Measurements from ENCODE around the gene SOX18. TPM values are rescaled to one million over a fixed set of nuclear protein-coding genes. Genes with fewer than 3 reads are reported as not detected.

Gene SOX18
- polyA plus RNA-seq, 1 experiment, result not detected

DNA sequence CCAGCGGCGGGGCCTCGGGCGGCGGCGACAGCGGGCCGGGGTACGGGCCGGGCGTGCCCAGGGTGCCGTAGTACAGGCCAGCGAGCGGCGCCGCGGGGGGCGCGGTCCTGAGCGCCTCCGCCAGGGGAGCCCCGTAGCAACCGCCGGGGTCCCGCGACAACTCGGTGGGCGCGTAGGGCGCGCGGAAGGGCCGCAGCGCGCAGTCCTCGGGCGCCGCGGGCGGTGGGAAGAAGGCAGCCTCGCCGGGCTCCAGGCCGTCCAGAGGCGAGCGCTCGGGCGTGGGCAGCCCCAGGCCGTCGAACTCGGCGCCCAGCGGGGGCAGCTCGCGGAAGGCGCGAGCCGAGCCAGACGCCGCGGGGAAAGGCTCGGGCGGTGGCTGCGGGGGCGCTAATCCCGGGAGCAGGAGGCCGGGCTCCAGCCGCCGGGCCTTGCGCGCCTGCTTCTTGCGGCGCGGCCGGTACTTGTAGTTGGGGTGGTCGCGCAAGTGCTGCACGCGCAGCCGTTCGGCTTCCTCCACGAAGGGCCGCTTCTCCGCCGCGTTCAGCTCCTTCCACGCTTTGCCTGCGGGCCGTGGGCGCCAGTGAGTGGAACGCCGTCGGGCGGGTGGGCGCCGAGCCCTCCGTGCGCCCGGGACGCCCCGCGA lies 916 bp downstream of the SOX18 start:
- TF ChIP-seq, protein P1, sequence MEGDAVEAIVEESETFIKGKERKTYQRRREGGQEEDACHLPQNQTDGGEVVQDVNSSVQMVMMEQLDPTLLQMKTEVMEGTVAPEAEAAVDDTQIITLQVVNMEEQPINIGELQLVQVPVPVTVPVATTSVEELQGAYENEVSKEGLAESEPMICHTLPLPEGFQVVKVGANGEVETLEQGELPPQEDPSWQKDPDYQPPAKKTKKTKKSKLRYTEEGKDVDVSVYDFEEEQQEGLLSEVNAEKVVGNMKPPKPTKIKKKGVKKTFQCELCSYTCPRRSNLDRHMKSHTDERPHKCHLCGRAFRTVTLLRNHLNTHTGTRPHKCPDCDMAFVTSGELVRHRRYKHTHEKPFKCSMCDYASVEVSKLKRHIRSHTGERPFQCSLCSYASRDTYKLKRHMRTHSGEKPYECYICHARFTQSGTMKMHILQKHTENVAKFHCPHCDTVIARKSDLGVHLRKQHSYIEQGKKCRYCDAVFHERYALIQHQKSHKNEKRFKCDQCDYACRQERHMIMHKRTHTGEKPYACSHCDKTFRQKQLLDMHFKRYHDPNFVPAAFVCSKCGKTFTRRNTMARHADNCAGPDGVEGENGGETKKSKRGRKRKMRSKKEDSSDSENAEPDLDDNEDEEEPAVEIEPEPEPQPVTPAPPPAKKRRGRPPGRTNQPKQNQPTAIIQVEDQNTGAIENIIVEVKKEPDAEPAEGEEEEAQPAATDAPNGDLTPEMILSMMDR (IDR thresholded peaks at IDR 0.05; ENCODE audit: insufficient read depth, low read depth, low read length), result no peak
- H3K4me3 ChIP-seq (ENCODE audit: low read depth, low read length), result no peak overlapping the region
- CTCF ChIA-PET, result no interaction called here
- peaks cover 32% of the 10 kb centered on the region for H3K27me3 ChIP-seq (ENCODE audit: control insufficient read depth, insufficient read depth, low read length)
- H3K36me3 ChIP-seq (ENCODE audit: control insufficient read depth, insufficient read depth, low read length), result no peaks in the 10 kb centered on the region
- DNase-seq (ENCODE audit: low read depth), result no peak
- POLR2A ChIA-PET, result no interaction called here

DNA sequence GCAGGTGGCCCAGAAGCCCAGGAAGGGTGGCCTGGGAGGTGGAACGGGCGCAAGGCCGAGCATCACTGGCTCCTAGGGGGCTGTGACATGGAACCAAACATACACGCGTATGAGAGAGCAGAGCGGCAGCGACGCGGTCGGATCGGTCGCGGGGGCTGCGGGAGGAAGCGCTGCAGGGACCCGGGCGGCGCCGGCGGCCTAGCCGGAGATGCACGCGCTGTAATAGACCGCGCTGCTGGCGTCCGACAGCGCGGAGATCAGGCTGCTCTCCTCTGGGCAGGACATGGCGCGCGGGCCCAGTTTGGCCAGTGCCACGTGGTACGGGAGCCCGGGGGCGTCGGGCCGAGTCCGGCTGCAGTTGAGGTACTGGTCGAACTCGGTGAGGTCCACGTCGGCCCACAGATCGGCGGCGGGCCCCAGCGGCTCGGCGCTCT lies 1.5 kb downstream of the SOX18 start:
- TF ChIP-seq, protein P1 (IDR thresholded peaks at IDR 0.05; ENCODE audit: insufficient read depth, low read depth, low read length), result no peak
- Histone ChIP-seq H3K4me3 (ENCODE audit: low read depth, low read length) (no peak overlapping the region), H3K27me3 (ENCODE audit: control insufficient read depth, insufficient read depth, low read length) (peaks cover 31% of the 10 kb centered on the region), H3K36me3 (ENCODE audit: control insufficient read depth, insufficient read depth, low read length) (no peaks in the 10 kb centered on the region)
- POLR2A ChIA-PET, result no interaction called here
- no peak for DNase-seq (ENCODE audit: low read depth)
- CTCF ChIA-PET, result interaction anchor here (1.7 kb wide), 1 partner anchor 9 kb away, joined by 7 read pairs; no protein-coding TSS in a partner anchor

DNA sequence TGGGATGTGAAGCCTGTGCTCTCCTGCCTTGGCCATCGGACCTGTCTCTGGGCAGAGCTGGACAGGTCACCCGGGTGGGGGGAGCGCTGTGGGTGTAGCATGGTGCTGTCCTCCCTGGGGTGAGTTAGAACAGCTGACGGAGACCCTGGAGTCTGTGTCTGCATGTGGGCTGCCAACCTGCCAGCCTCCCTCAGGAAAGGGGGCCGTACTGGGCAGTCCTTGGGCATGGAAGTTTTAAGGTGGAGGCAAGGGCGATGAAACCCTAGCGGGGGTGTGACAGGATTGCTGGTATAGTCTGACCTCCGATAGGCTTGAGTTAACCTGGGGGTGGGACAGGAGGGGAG lies 2.4 kb downstream of the SOX18 start:
- Histone ChIP-seq H3K36me3 (ENCODE audit: control insufficient read depth, insufficient read depth, low read length) (no peaks in the 10 kb centered on the region), H3K4me3 (ENCODE audit: low read depth, low read length) (no peak overlapping the region), H3K27me3 (ENCODE audit: control insufficient read depth, insufficient read depth, low read length) (peaks cover 30% of the 10 kb centered on the region)
- ChIA-PET POLR2A (no interaction called here), CTCF (interaction anchor here (1.7 kb wide), 1 partner anchor 10 kb away, joined by 7 read pairs; no protein-coding TSS in a partner anchor)
- DNase-seq (ENCODE audit: low read depth), result no peak
- TF ChIP-seq, protein P1 (IDR thresholded peaks at IDR 0.05; ENCODE audit: insufficient read depth, low read depth, low read length), result no peak

DNA sequence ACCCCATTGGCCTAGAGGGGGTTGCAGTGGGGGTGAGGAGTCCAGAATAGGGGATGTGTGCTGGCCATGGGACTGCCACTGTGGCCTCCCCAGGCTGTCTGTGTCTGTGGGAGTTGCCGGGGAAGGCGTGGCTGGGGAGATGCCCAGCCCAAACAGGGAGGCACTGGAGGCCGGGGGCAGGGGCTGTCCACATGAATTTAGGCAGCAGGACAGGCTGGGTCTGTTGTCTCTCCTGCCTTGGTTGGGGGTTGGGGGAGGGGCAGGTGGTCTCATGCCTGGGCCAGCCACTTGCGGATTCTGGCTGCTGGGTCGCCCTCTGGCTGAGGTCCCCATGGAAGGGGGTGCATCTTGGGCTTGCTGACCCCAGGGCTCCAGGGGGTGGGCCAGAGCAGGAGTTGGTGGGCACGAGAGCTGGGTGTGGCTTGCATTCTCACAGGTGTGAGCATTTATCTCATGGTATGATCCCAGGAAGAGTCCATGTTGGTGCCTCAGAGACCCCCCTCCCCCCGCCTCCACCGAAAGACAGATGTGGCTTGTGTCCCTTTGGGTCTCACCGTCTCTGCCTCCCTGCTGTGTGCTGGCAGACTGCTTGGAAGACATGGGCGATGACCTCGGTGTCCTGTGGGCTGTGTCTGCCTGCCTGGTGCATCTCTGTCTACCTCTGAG lies 4.0 kb downstream of the SOX18 start:
- H3K4me3 ChIP-seq (ENCODE audit: low read depth, low read length), result no peak overlapping the region
- peaks cover 38% of the 10 kb centered on the region for H3K27me3 ChIP-seq (ENCODE audit: control insufficient read depth, insufficient read depth, low read length)
- TF ChIP-seq, protein P1 (IDR thresholded peaks at IDR 0.05; ENCODE audit: insufficient read depth, low read depth, low read length), result no peak
- no peak for DNase-seq (ENCODE audit: low read depth)
- no peaks in the 10 kb centered on the region for H3K36me3 ChIP-seq (ENCODE audit: control insufficient read depth, insufficient read depth, low read length)
- ChIA-PET CTCF (interaction anchor here (1.3 kb wide), 2 partner anchors 8 to 12 kb away, joined by 7 to 8 read pairs; no protein-coding TSS in a partner anchor), POLR2A (no interaction called here)

DNA sequence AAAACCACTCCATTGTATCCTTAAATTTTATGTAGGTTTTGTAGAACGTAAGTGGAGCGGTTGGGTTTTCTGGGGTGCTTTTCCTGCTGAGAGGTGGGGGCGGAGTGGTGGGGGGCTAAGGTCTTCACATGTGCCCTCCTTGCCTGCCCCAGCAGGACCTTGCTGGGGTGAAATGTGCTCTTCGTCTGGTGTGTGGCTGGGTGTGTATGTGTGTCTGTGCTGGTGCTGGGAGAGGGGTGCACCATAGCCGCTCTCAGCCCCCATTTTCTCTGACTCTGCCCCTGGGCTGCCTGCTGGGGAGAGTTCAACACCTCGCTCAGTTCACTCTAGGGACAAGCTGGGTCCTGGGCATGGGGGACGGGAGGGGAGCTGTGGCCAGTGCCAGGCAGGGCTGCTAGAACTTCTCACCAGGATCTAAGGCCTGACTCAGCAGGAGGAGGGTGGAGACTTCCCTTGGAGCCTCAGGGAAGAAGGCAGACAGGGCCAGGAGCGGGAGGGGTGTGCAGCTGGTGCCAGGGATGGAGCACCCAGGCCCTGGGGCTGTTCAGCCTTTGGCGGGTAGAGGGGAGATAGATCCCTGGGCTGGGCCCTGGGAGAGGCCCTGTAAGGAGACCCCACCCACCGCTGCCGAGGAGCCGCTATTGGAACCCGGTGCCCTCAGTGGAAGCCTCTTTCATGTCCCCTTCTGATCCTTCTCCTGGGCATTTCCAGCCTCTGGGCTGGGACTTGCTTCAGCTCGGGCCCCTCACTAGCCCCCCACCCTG lies 4.8 kb downstream of the SOX18 start:
- H3K36me3 ChIP-seq (ENCODE audit: control insufficient read depth, insufficient read depth, low read length), result no peaks in the 10 kb centered on the region
- ChIA-PET POLR2A (no interaction called here), CTCF (interaction anchor here (0.8 to 1.3 kb wide), 4 partner anchors 9 to 64 kb away, joined by 3 to 8 read pairs (median 5); partner anchors contain the start of gene PRPF6)
- DNase-seq (ENCODE audit: low read depth), result no peak
- TF ChIP-seq, protein P1 (IDR thresholded peaks at IDR 0.05; ENCODE audit: insufficient read depth, low read depth, low read length), result no peak
- H3K27me3 ChIP-seq (ENCODE audit: control insufficient read depth, insufficient read depth, low read length), result peaks cover 41% of the 10 kb centered on the region
- no peak overlapping the region for H3K4me3 ChIP-seq (ENCODE audit: low read depth, low read length)
